ENCODE measurements around the gene OMA1.

OMA1 gene

GRCh38 chr1:58456470-58456869 lies 90.1 kb downstream of the OMA1 start:
- DNase-seq, result no peak

- DNase-seq, result no peak
Observed at GRCh38 chr1:58454807-58455206, 91.7 kb downstream of the OMA1 start.

- no peak for DNase-seq
Observed at GRCh38 chr1:58454385-58454784, 92.1 kb downstream of the OMA1 start.

DNA sequence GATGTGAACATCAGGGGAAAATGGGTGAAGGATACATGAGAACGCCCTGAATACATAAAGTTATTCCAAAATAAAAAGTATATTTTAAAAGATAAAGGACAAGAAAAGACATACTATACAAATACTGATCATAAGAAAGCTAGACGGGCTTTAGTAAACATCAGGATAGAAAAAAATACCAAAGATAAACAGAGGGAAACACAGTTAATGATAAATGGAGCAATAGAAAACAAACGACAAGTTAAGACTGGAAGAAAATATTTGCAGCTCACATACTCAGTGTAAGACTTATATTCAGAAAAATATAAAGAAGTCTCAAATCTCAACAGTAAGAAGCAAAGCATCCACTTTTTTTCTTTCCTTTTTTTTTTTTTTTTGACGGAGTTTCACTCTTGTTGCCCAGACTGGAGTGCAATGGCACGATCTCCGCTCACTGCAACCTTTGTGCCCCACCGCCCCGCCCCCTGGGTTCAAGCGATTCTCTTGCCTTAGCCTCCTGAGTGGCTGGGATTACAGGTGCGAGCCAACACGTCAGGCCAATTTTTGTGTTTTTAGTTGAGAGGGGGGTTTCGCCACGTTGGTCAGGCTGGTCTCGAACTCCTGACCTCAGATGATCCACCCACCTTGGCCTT lies 94.8 kb downstream of the OMA1 start:
- DNase-seq, result no peak

GRCh38 chr1:58447886-58448285 lies 98.6 kb downstream of the OMA1 start:
- no peak for DNase-seq

GRCh38 chr1:58447042-58447441 lies 99.5 kb downstream of the OMA1 start:
- DNase-seq, result no peak

- no peak for DNase-seq
Observed at GRCh38 chr1:58446368-58446767, 100.2 kb downstream of the OMA1 start.

DNA sequence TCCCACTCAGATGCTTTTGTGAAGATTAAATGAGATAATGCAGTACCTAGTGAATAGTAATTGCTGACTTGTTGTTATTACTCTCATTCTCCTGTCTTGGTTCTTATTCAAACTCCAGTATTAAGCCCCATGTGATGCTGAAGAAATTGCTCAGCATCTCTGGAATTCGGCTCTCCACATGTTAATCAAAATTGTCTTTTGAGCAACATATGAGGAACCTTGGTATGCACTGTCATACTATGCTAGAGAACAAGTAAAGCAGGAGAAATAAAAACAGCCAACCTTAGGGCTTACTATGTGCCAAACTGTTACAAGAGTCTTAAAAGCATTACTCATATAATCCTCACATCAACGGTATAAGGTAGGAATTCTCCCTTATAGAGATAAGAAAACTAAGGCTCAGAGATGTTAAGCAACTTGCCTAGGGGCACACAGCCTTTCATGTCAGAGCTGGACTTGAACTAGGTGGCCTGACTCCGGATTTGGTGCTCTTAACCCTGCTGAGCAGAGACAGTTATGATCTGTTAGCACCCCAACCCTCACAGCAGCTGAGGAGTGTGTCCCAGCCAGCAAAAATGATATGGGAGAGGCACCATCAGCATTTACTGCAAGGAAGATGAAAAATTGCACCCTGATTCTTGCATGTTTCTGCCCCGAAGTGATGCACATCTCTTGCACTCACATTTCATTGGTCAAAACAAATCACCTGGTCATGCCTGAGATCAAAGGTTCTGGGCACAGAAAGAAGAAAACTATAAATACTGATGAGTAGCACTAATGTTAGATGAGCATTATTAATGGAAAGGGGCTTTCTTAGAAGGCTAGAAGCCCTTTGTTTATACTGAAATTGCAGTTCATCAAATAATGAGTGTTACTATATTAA lies 102.3 kb downstream of the OMA1 start:
- DNase-seq, result no peak

- DNase-seq, result no peak
Observed at GRCh38 chr1:58442114-58442513, 104.4 kb downstream of the OMA1 start.

- DNase-seq, result no peak
Observed at GRCh38 chr1:58441699-58442098, 104.8 kb downstream of the OMA1 start.

- DNase-seq, result no peak
Observed at GRCh38 chr1:58440696-58441095, 105.8 kb downstream of the OMA1 start.

GRCh38 chr1:58439946-58440345 lies 106.6 kb downstream of the OMA1 start:
- DNase-seq, result no peak

DNA sequence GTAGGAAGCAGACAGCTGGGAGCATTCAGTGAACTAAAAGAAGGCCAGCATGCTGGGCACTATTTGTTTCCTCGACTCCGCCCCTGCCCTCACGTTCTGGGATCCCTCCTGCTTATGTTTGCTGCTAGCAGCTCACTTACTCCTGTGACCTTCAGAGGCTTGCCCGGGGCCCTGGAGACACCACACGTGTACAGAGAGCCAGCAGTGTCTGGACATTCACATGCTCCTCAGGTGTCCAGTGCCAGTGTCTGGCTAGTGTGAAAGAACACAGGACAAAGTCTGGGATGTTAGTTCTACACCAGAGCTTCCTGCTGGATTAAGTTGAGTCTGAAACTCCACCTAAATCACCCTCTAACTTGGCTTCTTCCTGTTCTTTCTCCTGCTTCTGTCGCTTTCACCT lies 108.1 kb downstream of the OMA1 start:
- DNase-seq, result no peak

GRCh38 chr1:58437623-58438022 lies 108.9 kb downstream of the OMA1 start:
- no peak for DNase-seq

GRCh38 chr1:58436615-58437297 lies 109.8 kb downstream of the OMA1 start:
- DNase-seq, result no peak

DNA sequence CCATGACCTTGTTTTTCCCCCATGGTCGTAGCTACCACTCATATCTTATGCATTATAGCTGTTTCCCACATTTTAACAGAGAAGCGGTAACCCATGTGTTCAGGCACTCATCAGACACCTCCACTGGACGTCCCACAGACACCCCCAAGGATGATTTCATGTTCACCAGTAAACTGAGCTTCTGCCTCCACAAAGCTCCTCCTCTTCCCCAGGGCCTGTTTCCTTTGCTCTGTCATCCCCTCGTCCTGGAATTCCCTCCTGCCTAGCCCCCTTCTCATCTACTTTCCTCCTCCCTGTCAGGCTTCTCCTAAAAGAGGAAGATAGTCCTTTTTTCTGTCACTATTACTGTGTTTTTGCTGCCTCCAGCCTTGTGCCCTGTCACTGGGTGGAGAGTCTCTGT lies 111.2 kb downstream of the OMA1 start:
- no peak for DNase-seq

DNA sequence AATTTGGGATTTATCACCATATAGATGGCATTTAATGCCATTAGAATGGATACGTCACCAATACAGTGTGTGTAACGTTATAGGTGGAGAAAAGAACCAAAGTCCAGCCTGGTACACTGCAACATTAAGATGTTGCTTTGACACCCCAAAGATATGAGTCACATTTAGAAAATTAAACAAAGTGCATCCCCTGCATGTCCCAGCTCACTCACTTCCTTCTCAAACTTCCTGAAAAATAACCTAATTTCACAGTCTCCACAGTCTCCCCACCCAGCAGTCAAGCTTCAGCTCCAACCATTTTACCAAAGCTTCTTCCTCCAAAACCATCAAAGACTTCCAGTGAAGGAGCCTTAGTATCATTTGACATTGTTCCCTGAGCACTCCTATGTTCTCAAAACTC lies 111.9 kb downstream of the OMA1 start:
- no peak for DNase-seq

- no peak for DNase-seq
Observed at GRCh38 chr1:58434181-58434580, 112.3 kb downstream of the OMA1 start.

GRCh38 chr1:58432851-58433668 lies 113.5 kb downstream of the OMA1 start:
- no peak for DNase-seq

DNA sequence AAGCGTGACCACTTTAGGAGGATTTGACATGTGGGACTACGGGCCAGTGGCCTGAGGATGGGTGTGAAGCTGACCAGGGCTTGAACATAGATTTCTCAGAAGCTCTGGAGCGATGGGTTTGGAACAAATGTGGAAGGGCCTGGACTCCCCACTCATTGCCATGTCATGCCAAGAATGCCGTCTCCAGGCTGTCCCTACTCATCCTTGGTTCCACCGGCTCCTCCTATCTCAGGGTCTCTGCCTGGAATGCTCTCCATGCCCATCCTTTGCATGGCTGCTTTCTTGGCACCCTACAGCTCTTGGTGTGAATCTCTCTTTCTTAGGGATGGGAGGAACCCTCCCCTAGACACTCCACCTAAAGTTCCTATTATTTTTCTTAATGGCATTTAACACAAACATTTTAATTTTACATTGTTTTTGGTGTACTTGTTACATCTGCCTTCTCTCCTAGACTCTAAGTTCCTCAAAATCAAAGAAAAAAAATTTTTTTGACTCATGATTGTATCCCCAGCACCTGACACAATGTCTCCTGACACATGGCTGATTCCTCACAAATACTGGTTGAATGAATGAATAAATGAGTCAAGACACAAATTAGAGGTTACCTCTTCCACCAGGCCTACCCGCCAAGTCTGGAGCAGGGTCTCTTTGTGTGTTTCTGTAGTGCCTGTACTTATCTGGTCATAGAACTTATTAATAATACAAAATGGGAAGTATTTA lies 114.5 kb downstream of the OMA1 start:
- no peak for DNase-seq
